Right cardiac atrium (tissue), 5 donors: ENCODE results near the gene SEMA3C. TPM values are rescaled to one million over a fixed set of nuclear protein-coding genes. Genes with fewer than 3 reads are reported as not detected.

Source experiments
- ATAC-seq, 2 donors: fragments of 200-7000 bp; cut with Tn5 transposase; one replicate each; pipeline versions ENCODE4 v1.8.0 to v1.9.1; 2020; ENCODE audit warnings: moderate library complexity in 2 of 2, mild to moderate bottlenecking in 1 of 2
- DNase-seq, 3 donors: peaks; one replicate each; pipeline ENCODE4 v3.0.0-alpha.2; 2020
- H3K27ac ChIP-seq: one replicate; pipeline ENCODE4 v1.5.1; 2013; ENCODE audit warnings: mild to moderate bottlenecking, low read length, control low read depth, moderate library complexity
- H3K27me3 ChIP-seq: one replicate; pipeline ENCODE4 v1.6.1; 2013; ENCODE audit not compliant: control insufficient read depth, insufficient read depth
- H3K4me1 ChIP-seq: one replicate; pipeline ENCODE4 v1.6.1; 2013; ENCODE audit warnings: low read length; ENCODE audit not compliant: control insufficient read depth, insufficient read depth
- H3K4me3 ChIP-seq: one replicate; pipeline ENCODE4 v1.5.1; 2013; ENCODE audit warnings: low read length, control low read depth
- H3K9me3 ChIP-seq: one replicate; pipeline ENCODE4 v1.6.1; 2013; ENCODE audit warnings: low read length; ENCODE audit not compliant: control insufficient read depth
- WGBS: extraction: QIAGEN DNeasy Blood & Tissue Kit; methylation state at CpG from one replicate; pipeline ENCODE4 v1.1.7; 2013; 5-methylcytosine and 5-hydroxymethylcytosine counted together
- intact Hi-C, 4 donors: fragments of 100-400 bp; cut with DNase I; formaldehyde crosslinking; loops; one replicate each; pipeline versions ENCODE4 v1.11.0 to v1.14.0; 2022 to 2023
- polyA plus RNA-seq: library from polyadenylated mRNA; stranded (reverse); fragments of 200-250 nt; gene quantifications from one replicate; pipeline ENCODE4 v1.2.3, GENCODE V29; 2013
- total RNA-seq, 4 donors: library from RNA; stranded (reverse); fragmentation: NEBNext Ultra II Directional; extraction: Animal tissue kit (Norgen Biotek cat#: 25700); gene quantifications; one replicate each; pipeline ENCODE4 v1.2.1, GENCODE V29; 2021
- donor health status: healthy with polysubstance abuse.
- donor health status: DM: no; HTN: yes; CAD: no.
- donor health status: DM: no; HTN: no; CAD: no.
- donor health status: DM: no; HTN: yes; CAD: no; lungs with severe emphysema.
- donor health status: DM: yes; HTN: yes; CAD: no.

The SEMA3C gene
- total and polyA plus RNA-seq, 5 donors, result 10.1 to 42.3 (median 40.0) TPM

DNA sequence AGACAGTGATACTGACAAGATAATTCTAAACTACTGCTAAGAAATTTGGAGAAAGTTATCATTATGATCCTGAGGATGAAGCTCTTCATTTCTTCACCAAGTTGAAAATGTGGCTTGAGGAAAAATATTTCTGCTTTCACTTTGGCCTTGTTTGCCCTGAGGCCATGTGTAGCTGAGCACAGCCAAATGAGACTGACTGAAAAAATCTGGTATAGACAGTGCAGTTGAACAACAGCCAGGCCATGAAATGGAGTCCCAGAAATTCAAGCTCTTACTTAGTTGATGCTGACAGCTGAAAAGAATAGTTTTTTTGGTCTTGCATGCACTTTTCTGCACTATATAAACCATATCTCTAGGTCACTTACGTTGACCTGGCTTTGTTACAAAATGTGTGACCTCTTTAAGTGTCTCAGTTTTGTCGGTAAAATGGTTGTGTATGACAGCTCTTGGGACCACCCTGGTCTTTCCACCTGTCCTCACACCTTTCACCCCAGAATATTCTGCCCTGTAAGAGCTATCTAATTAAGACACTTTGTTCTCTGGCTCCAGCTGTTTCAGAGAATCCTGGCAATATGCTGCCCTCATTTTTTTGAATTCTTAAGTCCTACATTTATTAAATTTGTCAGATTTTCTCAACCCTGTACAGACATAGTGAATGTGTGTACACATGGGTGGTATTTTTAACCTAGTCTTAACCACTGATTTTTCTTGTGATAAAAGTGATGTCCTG, 189.1 kb downstream of the SEMA3C start:
- ATAC-seq (peak in 1 of 2 donors; percentile 66), DNase-seq (peak in 1 of 3 donors; percentile 20)
- 57% methylated on average over 2 of the region's 2 CpGs for WGBS
- H3K9me3 ChIP-seq, result no peaks in the 10 kb centered on the region
- intact Hi-C loops, result no loop called here
- H3K27me3 ChIP-seq, result no peaks in the 10 kb centered on the region
- no peaks in the 10 kb centered on the region for H3K4me1 ChIP-seq
- H3K4me3 ChIP-seq, result no peak overlapping the region
- no peak overlapping the region for H3K27ac ChIP-seq

DNA sequence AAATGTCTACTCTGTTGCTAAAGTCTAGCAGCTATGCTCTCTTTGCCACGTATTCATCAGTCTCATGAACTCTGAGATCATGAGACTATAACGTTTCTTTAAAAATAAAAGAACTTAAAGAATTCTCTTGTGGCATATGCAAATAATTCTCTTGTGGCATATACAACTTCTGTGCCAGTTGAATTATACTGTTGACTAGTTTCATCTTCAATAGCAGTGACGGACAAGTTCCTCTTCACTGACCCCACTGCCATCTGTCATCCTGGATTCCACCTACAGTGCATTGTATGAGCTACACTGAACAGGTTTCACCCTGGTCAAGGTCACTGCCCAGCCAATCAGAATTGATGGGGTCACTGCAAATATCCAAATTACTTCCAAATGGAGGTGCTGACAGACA, 192.2 kb downstream of the SEMA3C start:
- Histone ChIP-seq H3K27me3 (no peaks in the 10 kb centered on the region), H3K27ac (no peak overlapping the region), H3K4me3 (no peak overlapping the region), H3K9me3 (no peaks in the 10 kb centered on the region), H3K4me1 (no peaks in the 10 kb centered on the region)
- ATAC-seq, result no peak
- intact Hi-C loops, result no loop called here
- DNase-seq, result no peak
- 70% methylated on average over 3 of the region's 3 CpGs for WGBS

DNA sequence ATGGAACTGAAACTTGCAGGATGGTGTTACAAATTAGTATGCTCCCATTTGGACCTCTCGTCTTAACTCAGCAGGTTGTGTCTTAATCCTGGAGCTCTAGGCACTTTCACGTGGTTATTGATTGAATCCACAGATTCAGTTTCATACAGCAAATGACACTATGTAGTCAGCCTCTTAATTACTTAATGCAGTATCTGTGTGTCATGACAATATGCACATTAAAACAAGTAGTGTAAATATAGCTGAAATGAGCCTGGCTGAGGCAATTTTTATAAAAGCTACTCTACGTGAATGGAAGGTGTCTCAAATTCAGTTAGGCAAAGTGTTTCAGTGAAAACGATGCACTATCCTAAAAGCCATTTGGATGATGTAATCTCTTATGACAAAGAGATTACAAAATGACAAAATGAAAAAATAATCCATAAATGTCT, 193.7 kb downstream of the SEMA3C start:
- Histone ChIP-seq H3K4me3 (no peak overlapping the region), H3K4me1 (no peaks in the 10 kb centered on the region), H3K9me3 (no peaks in the 10 kb centered on the region), H3K27ac (no peak overlapping the region), H3K27me3 (no peaks in the 10 kb centered on the region)
- 75% methylated on average over 4 of the region's 4 CpGs for WGBS
- no peak for DNase-seq
- intact Hi-C loops, result no loop called here
- ATAC-seq, result no peak

DNA sequence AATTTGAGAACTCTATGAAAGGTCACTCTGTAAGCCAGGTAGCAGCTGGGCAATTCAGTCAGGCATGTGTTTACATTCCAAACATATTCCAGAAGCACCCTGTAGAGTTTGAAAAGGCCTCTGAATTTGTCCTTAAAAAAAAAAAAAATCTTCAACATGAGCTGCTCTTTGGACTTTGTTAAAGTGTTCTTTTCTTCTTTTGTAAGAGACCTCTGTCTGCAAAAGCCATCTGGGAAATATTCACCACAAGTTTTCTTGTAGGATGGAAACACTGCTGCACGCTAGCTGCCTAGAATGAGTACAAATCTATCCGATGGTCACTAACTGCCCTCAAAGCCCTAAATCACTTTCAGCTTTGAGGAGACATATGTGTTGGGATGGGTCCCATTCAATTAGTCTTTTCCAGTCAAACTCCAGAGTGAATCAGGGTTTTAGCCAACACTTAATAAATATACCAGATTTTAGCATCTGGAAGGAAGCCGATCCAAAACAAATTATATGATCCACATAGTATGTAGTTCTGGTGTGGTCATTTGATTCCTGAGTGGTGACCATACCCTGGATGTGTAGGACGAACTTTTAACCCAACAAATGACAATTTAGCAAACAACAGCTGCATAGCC, 194.5 kb downstream of the SEMA3C start:
- ATAC-seq (no peak), DNase-seq (no peak)
- Histone ChIP-seq H3K4me3 (no peak overlapping the region), H3K27me3 (no peaks in the 10 kb centered on the region), H3K27ac (no peak overlapping the region), H3K9me3 (no peaks in the 10 kb centered on the region), H3K4me1 (no peaks in the 10 kb centered on the region)
- intact Hi-C loops, result no loop called here
- 63% methylated on average over 4 of the region's 4 CpGs for WGBS

DNA sequence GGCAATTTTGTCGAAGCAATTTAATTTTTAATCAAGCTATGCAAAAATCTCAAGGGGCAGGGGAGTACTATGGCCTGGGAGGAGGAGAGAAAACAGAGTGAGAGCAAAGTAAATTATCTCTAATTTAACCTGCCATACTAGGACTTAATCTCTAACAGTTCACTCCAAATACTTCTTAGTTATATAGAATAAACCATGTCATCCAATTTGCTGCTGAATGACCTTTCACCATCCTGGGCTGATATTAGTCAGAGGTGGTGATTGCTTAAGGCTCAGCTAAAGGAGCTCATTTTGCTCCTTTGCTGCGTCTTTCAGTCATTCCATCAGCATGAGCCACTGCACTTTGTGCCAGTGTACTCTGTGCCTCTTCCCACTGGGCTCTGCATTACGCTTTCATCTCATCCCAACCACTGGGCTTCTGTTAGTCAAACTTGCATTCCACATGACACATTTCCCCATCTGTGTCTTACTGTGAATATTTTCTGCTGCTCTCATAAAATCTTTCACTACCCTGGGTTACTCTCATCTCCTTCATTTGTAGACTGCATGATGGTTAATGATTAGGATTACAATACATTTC, 196.1 kb downstream of the SEMA3C start:
- WGBS, result 48% methylated on average over 3 of the region's 3 CpGs
- intact Hi-C loops, result no loop called here

DNA sequence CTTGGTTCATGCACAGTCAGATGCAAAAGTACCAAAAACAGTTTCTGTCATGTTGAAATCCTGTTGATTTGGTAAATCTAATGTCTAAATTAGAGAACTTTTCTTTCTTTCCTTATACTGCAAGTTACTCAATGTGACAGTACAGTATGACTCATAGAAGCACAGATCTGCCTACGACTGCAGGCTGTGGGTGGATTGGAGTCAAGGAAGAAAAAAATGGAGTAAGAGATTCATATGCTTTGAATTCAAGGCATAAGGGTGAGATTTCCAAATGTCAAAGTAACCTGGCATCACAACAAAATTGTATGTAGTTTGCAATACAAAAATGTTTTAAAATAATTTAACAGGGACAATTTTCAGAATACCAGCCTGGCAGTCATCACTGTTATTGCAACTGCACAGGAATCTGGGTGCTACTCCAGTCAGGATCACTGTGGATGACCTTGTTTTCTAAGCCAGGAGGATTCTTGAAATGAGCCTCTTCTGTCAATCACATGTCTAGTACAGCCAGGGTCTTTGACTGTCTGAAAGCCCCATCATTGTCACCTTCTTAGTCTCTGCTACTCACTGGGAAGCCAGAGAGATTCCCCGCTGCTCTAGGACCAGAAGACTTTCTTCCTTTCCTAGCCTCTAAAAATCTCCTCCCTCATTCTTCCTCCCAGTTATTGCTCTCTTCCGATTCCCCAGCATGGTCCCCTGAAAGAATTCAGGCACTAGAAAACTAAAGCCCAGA, 196.8 kb downstream of the SEMA3C start:
- Histone ChIP-seq H3K27ac (peak overlapping the region; percentile 59), H3K4me1 (no peaks in the 10 kb centered on the region), H3K4me3 (no peak overlapping the region), H3K9me3 (no peaks in the 10 kb centered on the region), H3K27me3 (no peaks in the 10 kb centered on the region)
- intact Hi-C loops, result no loop called here
- DNase-seq, result peak in 2 of 3 donors; percentile 16 to 42
- WGBS, result 35% methylated on average over 3 of the region's 3 CpGs
- ATAC-seq, result peak; percentile 91 to 92

More for the DNA sequence above, 196.1 kb downstream of the SEMA3C start:
- peak overlapping the region; percentile 59 for H3K27ac ChIP-seq
- DNase-seq, result peak; percentile 41 to 78 (median 72)
- H3K4me3 ChIP-seq, result no peak overlapping the region
- peak; percentile 87 to 97 for ATAC-seq
- H3K4me1 ChIP-seq, result no peaks in the 10 kb centered on the region
- no peaks in the 10 kb centered on the region for H3K9me3 ChIP-seq
- H3K27me3 ChIP-seq, result no peaks in the 10 kb centered on the region

DNA sequence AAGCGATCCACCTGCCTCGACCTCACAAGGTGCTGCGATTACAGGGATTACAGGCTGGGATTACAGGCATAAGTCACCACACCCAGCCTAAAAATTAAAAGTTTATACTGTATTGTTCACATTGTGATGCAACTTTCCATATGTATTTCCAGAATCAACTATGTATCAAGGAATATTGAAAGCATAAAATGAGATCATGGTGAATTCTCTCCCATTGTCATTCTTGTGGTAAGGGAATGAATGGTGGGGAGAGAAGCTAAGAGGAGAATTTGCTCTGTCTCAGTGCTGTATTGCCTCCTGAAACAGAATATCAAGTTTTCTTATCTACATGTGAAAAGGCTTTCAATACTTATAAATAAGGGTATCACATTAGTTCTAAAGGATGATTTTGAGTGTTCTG, 198.7 kb downstream of the SEMA3C start:
- Histone ChIP-seq H3K27ac (no peak overlapping the region), H3K4me1 (no peaks in the 10 kb centered on the region), H3K9me3 (no peaks in the 10 kb centered on the region), H3K4me3 (no peak overlapping the region), H3K27me3 (no peaks in the 10 kb centered on the region)
- WGBS, result 92% methylated on average over 3 of the region's 3 CpGs
- DNase-seq (no peak), ATAC-seq (no peak)
- intact Hi-C loops, result no loop called here

DNA sequence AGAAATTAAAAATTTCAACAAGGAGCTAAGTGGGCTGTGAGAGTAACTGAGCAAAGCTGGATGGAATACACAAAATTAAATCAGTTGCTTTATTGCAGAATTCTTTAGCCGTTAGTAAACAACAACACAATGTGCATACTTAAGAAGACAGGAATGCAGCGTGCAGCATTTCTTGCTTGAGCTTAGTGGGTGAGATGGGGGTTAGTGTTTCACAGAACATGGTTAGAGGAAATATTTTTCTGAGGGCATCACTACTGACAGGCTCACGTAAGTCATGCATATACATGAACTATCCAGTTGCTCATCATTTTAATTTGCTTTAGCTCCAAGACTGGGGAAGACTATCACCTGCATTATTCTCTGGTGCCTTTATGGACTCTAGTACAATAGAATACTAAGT, 199.6 kb downstream of the SEMA3C start:
- H3K27ac ChIP-seq, result no peak overlapping the region
- H3K4me3 ChIP-seq, result no peak overlapping the region
- WGBS, result 80% methylated on average over 3 of the region's 3 CpGs
- no peaks in the 10 kb centered on the region for H3K4me1 ChIP-seq
- H3K9me3 ChIP-seq, result no peaks in the 10 kb centered on the region
- DNase-seq (no peak), ATAC-seq (no peak)
- intact Hi-C loops, result no loop called here
- no peaks in the 10 kb centered on the region for H3K27me3 ChIP-seq

DNA sequence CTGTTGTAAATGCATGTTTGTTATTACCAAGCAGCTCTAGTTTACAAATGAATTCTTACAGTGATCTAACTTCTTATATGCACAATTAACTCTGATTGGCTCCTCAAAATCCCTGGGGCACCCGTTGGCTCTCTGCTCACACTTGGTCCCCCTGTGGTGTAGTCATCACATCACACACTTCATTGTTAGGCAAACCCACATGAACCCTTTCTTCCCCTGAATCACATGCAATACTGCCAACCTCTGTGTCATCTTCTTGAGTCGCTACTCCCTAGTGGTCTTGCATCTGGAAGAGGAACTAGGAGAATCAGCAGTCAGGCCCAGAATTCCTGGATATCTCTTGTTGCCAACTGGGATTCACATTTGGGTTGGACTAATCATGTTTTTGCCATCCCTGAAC, 207.3 kb downstream of the SEMA3C start:
- 44% methylated on average over 2 of the region's 2 CpGs for WGBS
- ATAC-seq (no peak), DNase-seq (peak in 1 of 3 donors; percentile 33)
- Histone ChIP-seq H3K9me3 (no peaks in the 10 kb centered on the region), H3K4me1 (no peaks in the 10 kb centered on the region), H3K4me3 (no peak overlapping the region), H3K27me3 (no peaks in the 10 kb centered on the region), H3K27ac (no peak overlapping the region)
- intact Hi-C loops, result no loop called here

DNA sequence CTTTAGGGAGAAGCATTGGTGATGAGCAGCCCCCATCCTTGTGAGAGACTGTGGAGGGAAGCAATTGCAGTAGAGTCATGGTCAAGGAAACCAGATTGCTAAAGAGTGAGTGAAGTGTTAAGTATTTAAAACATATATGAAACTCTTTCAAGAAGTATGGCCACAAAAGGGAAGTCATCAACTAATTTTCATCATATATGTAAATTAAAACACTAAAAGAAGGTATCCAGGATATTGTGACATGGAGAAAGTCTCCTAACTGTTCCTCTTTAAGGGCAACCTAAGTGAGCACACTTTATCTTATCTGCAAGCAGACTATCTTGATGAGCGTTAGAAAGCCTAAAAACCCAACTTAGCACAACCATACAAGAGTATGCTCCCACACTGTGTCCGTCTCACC, 210.7 kb downstream of the SEMA3C start:
- no peak for DNase-seq

DNA sequence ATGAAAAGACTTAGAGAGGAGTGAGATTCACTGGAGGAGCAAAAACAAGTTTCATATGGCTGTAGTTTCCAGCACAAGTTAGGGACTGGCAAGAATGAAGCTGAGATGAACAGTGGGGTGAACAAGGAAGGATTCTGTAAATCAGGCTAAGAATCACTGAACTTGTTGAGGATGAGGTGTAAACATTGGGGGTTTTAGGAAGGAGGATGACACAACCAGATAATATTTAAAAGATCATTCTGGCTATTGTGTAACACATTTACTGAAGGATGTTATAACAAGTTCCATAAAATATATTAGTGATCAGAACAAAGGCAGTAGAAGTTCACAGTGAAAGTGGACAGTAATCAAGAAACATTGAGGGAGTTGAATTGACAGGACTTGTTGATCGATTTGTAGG, 211.5 kb downstream of the SEMA3C start:
- no peak overlapping the region for H3K27ac ChIP-seq
- H3K4me3 ChIP-seq, result no peak overlapping the region
- no peaks in the 10 kb centered on the region for H3K4me1 ChIP-seq
- no peaks in the 10 kb centered on the region for H3K9me3 ChIP-seq
- intact Hi-C loops, result loop anchor here (10.0 kb wide), 4 partner anchors 547 to 767 kb away; no protein-coding TSS in a partner anchor
- WGBS, result 87% methylated on average over 1 of the region's 1 CpG
- ATAC-seq, result no peak
- no peak for DNase-seq
- H3K27me3 ChIP-seq, result no peaks in the 10 kb centered on the region

More for the DNA sequence above, 210.7 kb downstream of the SEMA3C start:
- H3K4me3 ChIP-seq, result no peak overlapping the region
- no peaks in the 10 kb centered on the region for H3K9me3 ChIP-seq
- intact Hi-C loops, result loop anchor here (10.0 kb wide), 4 partner anchors 547 to 767 kb away; no protein-coding TSS in a partner anchor
- 68% methylated on average over 2 of the region's 2 CpGs for WGBS
- H3K4me1 ChIP-seq, result no peaks in the 10 kb centered on the region
- no peaks in the 10 kb centered on the region for H3K27me3 ChIP-seq
- H3K27ac ChIP-seq, result no peak overlapping the region
- no peak for ATAC-seq
